PC-9 (cell line): ENCODE results near the gene RAB37.

Experiments used
- CTCF ChIP-seq: fragments of 200-600 bp; sonication (generic); conservative IDR thresholded peaks from 2 replicates; pipeline ENCODE4 v1.6.1; 2017; ENCODE audit warnings: mixed run types, antibody characterized with exemption, mild to moderate bottlenecking, moderate library complexity
- EZH2 ChIP-seq: fragments of 200-600 bp; sonication (generic); IDR thresholded peaks from 2 replicates; pipeline ENCODE4 v1.8.0; 2017; ENCODE audit warnings: antibody characterized with exemption, low read depth

DNA sequence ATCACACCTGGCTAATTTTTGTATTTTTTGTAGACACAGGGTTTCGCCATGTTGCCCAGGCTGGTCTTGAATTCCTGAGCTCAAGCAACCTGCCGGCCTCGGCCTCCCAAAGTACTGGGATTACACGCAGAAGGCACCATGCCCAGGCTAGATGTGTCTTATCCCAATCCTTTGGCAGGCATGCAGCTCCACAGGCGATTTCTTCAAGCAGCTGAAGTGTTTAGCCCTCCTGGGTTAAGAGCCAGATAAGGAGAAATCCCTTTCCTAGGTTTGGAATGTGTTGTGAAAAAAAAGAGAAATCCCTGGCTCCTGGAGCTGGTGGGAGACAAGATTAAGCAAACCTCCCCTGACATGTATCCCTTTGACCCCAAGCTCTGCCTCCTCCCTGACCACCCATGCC lies 9.3 kb downstream of the RAB37 start:
- no peak for TF ChIP-seq CTCF
- TF ChIP-seq EZH2 = no peak
